ENCODE measurements around the gene PIGP. TPM values are rescaled to one million over a fixed set of nuclear protein-coding genes. Genes with fewer than 3 reads are reported as not detected.
A peak's percentile ranks its signal among the peaks of the same experiment; 100 is the strongest.

The PIGP gene
- total and polyA plus RNA-seq, 4 donors: 20.2 to 27.6 (median 22.4) TPM

GRCh38 chr21:37071561-37072273, 1.2 kb downstream of the PIGP start:
- 16% methylated on average over 5 of the region's 12 CpGs for WGBS (ENCODE audit: insufficient coverage)

GRCh38 chr21:37065561-37066177, 7.2 kb downstream of the PIGP start:
- no peaks in the 10 kb centered on the region for H3K9me3 ChIP-seq (ENCODE audit: control insufficient read depth, insufficient read depth, low read length)
- peaks cover 9% of the 10 kb centered on the region for H3K4me1 ChIP-seq (ENCODE audit: control insufficient read depth, insufficient read depth, low read length)
- DNase-seq (ENCODE audit: low read depth in 4 of 6, low spot score in 6 of 6): no peak
- no peak overlapping the region for H3K4me3 ChIP-seq (ENCODE audit: low read depth, low read length)
- WGBS (ENCODE audit: insufficient coverage): 85% methylated on average over 3 of the region's 9 CpGs
- no peak overlapping the region for H3K27ac ChIP-seq (ENCODE audit: low read depth, low read length)
- H3K36me3 ChIP-seq (ENCODE audit: control insufficient read depth, insufficient read depth, low read length): no peaks in the 10 kb centered on the region
- H3K27me3 ChIP-seq (ENCODE audit: control insufficient read depth, insufficient read depth, low read length): no peaks in the 10 kb centered on the region

More at GRCh38 chr21:37071561-37072273, 1.2 kb downstream of the PIGP start:
- no peaks in the 10 kb centered on the region for H3K36me3 ChIP-seq (ENCODE audit: control insufficient read depth, insufficient read depth, low read length)
- H3K9me3 ChIP-seq (ENCODE audit: control insufficient read depth, insufficient read depth, low read length): no peaks in the 10 kb centered on the region
- H3K27ac ChIP-seq (ENCODE audit: low read depth, low read length): peak overlapping the region; percentile 98
- H3K4me1 ChIP-seq (ENCODE audit: control insufficient read depth, insufficient read depth, low read length): peaks cover 14% of the 10 kb centered on the region
- no peaks in the 10 kb centered on the region for H3K27me3 ChIP-seq (ENCODE audit: control insufficient read depth, insufficient read depth, low read length)
- DNase-seq (ENCODE audit: low read depth in 4 of 6, low spot score in 6 of 6): peak in 3 of 6 donors; percentile 38 to 73 (median 69)
- peak overlapping the region; percentile 78 for H3K4me3 ChIP-seq (ENCODE audit: low read depth, low read length)

GRCh38 chr21:37064841-37065240, 8.0 kb downstream of the PIGP start:
- no peak for DNase-seq (ENCODE audit: low read depth in 4 of 6, low spot score in 6 of 6)
- Histone ChIP-seq H3K9me3 (ENCODE audit: control insufficient read depth, insufficient read depth, low read length) (no peaks in the 10 kb centered on the region), H3K27ac (ENCODE audit: low read depth, low read length) (no peak overlapping the region), H3K4me1 (ENCODE audit: control insufficient read depth, insufficient read depth, low read length) (peaks cover 14% of the 10 kb centered on the region), H3K4me3 (ENCODE audit: low read depth, low read length) (no peak overlapping the region), H3K36me3 (ENCODE audit: control insufficient read depth, insufficient read depth, low read length) (no peaks in the 10 kb centered on the region), H3K27me3 (ENCODE audit: control insufficient read depth, insufficient read depth, low read length) (no peaks in the 10 kb centered on the region)

- no peak overlapping the region for H3K27ac ChIP-seq (ENCODE audit: low read depth, low read length)
- no peak for DNase-seq (ENCODE audit: low read depth in 4 of 6, low spot score in 6 of 6)
Measured at GRCh38 chr21:37063433-37063832, 9.4 kb downstream of the PIGP start.

GRCh38 chr21:37062593-37062935, 10.3 kb downstream of the PIGP start:
- H3K27ac ChIP-seq (ENCODE audit: low read depth, low read length): no peak overlapping the region
- H3K36me3 ChIP-seq (ENCODE audit: control insufficient read depth, insufficient read depth, low read length): no peaks in the 10 kb centered on the region
- WGBS (ENCODE audit: insufficient coverage): 81% methylated on average over 4 of the region's 6 CpGs
- peak in 2 of 6 donors; percentile 38 to 55 for DNase-seq (ENCODE audit: low read depth in 4 of 6, low spot score in 6 of 6)
- no peak overlapping the region for H3K4me3 ChIP-seq (ENCODE audit: low read depth, low read length)
- no peaks in the 10 kb centered on the region for H3K27me3 ChIP-seq (ENCODE audit: control insufficient read depth, insufficient read depth, low read length)
- no peaks in the 10 kb centered on the region for H3K9me3 ChIP-seq (ENCODE audit: control insufficient read depth, insufficient read depth, low read length)
- peaks cover 19% of the 10 kb centered on the region for H3K4me1 ChIP-seq (ENCODE audit: control insufficient read depth, insufficient read depth, low read length)

More at GRCh38 chr21:37063433-37063832, 9.4 kb downstream of the PIGP start:
- no peaks in the 10 kb centered on the region for H3K9me3 ChIP-seq (ENCODE audit: control insufficient read depth, insufficient read depth, low read length)
- no peaks in the 10 kb centered on the region for H3K36me3 ChIP-seq (ENCODE audit: control insufficient read depth, insufficient read depth, low read length)
- H3K4me1 ChIP-seq (ENCODE audit: control insufficient read depth, insufficient read depth, low read length): peaks cover 17% of the 10 kb centered on the region
- no peak overlapping the region for H3K4me3 ChIP-seq (ENCODE audit: low read depth, low read length)
- no CpG with 5 or more reads among the region's 1 CpG for WGBS (ENCODE audit: insufficient coverage)
- H3K27me3 ChIP-seq (ENCODE audit: control insufficient read depth, insufficient read depth, low read length): no peaks in the 10 kb centered on the region

GRCh38 chr21:37061926-37062592, 10.8 kb downstream of the PIGP start:
- no peaks in the 10 kb centered on the region for H3K36me3 ChIP-seq (ENCODE audit: control insufficient read depth, insufficient read depth, low read length)
- H3K4me3 ChIP-seq (ENCODE audit: low read depth, low read length): no peak overlapping the region
- H3K4me1 ChIP-seq (ENCODE audit: control insufficient read depth, insufficient read depth, low read length): peaks cover 19% of the 10 kb centered on the region
- no peaks in the 10 kb centered on the region for H3K27me3 ChIP-seq (ENCODE audit: control insufficient read depth, insufficient read depth, low read length)
- 62% methylated on average over 4 of the region's 7 CpGs for WGBS (ENCODE audit: insufficient coverage)
- H3K27ac ChIP-seq (ENCODE audit: low read depth, low read length): no peak overlapping the region
- DNase-seq (ENCODE audit: low read depth in 4 of 6, low spot score in 6 of 6): no peak
- H3K9me3 ChIP-seq (ENCODE audit: control insufficient read depth, insufficient read depth, low read length): no peaks in the 10 kb centered on the region

- Histone ChIP-seq H3K27me3 (ENCODE audit: control insufficient read depth, insufficient read depth, low read length) (no peaks in the 10 kb centered on the region), H3K9me3 (ENCODE audit: control insufficient read depth, insufficient read depth, low read length) (no peaks in the 10 kb centered on the region), H3K4me1 (ENCODE audit: control insufficient read depth, insufficient read depth, low read length) (peaks cover 19% of the 10 kb centered on the region), H3K4me3 (ENCODE audit: low read depth, low read length) (no peak overlapping the region), H3K36me3 (ENCODE audit: control insufficient read depth, insufficient read depth, low read length) (no peaks in the 10 kb centered on the region), H3K27ac (ENCODE audit: low read depth, low read length) (peak overlapping the region; percentile 64)
- WGBS (ENCODE audit: insufficient coverage): 40% methylated on average over 1 of the region's 1 CpG
- peak; percentile 55 to 96 (median 70) for DNase-seq (ENCODE audit: low read depth in 4 of 6, low spot score in 6 of 6)
Measured at GRCh38 chr21:37060296-37060695, 12.6 kb downstream of the PIGP start.

- no peak for DNase-seq (ENCODE audit: low read depth in 4 of 6, low spot score in 6 of 6)
- Histone ChIP-seq H3K27ac (ENCODE audit: low read depth, low read length) (no peak overlapping the region), H3K27me3 (ENCODE audit: control insufficient read depth, insufficient read depth, low read length) (no peaks in the 10 kb centered on the region), H3K9me3 (ENCODE audit: control insufficient read depth, insufficient read depth, low read length) (no peaks in the 10 kb centered on the region), H3K36me3 (ENCODE audit: control insufficient read depth, insufficient read depth, low read length) (no peaks in the 10 kb centered on the region), H3K4me1 (ENCODE audit: control insufficient read depth, insufficient read depth, low read length) (peaks cover 14% of the 10 kb centered on the region), H3K4me3 (ENCODE audit: low read depth, low read length) (no peak overlapping the region)
- no CpG with 5 or more reads among the region's 5 CpGs for WGBS (ENCODE audit: insufficient coverage)
Measured at GRCh38 chr21:37059181-37059580, 13.7 kb downstream of the PIGP start.

- Histone ChIP-seq H3K9me3 (ENCODE audit: control insufficient read depth, insufficient read depth, low read length) (no peaks in the 10 kb centered on the region), H3K27me3 (ENCODE audit: control insufficient read depth, insufficient read depth, low read length) (no peaks in the 10 kb centered on the region), H3K4me1 (ENCODE audit: control insufficient read depth, insufficient read depth, low read length) (peaks cover 12% of the 10 kb centered on the region), H3K4me3 (ENCODE audit: low read depth, low read length) (no peak overlapping the region), H3K36me3 (ENCODE audit: control insufficient read depth, insufficient read depth, low read length) (no peaks in the 10 kb centered on the region), H3K27ac (ENCODE audit: low read depth, low read length) (no peak overlapping the region)
- 52% methylated on average over 2 of the region's 2 CpGs for WGBS (ENCODE audit: insufficient coverage)
- DNase-seq (ENCODE audit: low read depth in 4 of 6, low spot score in 6 of 6): peak in 1 of 6 donors; percentile 30
Measured at GRCh38 chr21:37058261-37058660, 14.6 kb downstream of the PIGP start.
